SK-N-SH treated with all-trans-retinoic acid at 6 μM for 48 hours (cell line): Measurements from ENCODE around the gene UMPS.
A peak's percentile ranks its signal among the peaks of the same experiment; 100 is the strongest.

Experiments
- ATAC-seq: fragments of 200-7000 bp; cut with Tn5 transposase; 3 replicates; pipeline ENCODE4 v1.9.1; 2020; ENCODE audit warnings: mild to moderate bottlenecking, moderate library complexity
- ARNTL ChIP-seq: fragments of 450-650 bp; formaldehyde crosslinking; IDR thresholded peaks from 2 replicates; pipeline ENCODE4 v1.5.0; 2020; ENCODE audit warnings: low read depth, mild to moderate bottlenecking, moderate library complexity, borderline replicate concordance
- CREB5 ChIP-seq: fragments of 250-450 bp; sonication (Bioruptor Pico); IDR thresholded peaks from 2 replicates; pipeline ENCODE4 v1.5.1; 2020; ENCODE audit warnings: low read depth, mild to moderate bottlenecking, moderate library complexity
- CSDC2 ChIP-seq: fragments of 250-450 bp; sonication (Bioruptor Pico); IDR thresholded peaks from 2 replicates; pipeline ENCODE4 v1.5.0; 2020; ENCODE audit warnings: mild to moderate bottlenecking, moderate library complexity
- CSRNP3 ChIP-seq: fragments of 250-450 bp; sonication (Bioruptor Pico); IDR thresholded peaks from 2 replicates; pipeline ENCODE4 v1.5.1; 2021; ENCODE audit warnings: mild to moderate bottlenecking, moderate library complexity
- ESRRG ChIP-seq: fragments of 250-450 bp; sonication (Bioruptor Pico); IDR thresholded peaks from 2 replicates; pipeline ENCODE4 v1.6.1; 2021; ENCODE audit warnings: mild to moderate bottlenecking
- GLIS3 ChIP-seq: fragments of 250-450 bp; sonication (Bioruptor Pico); IDR thresholded peaks from 2 replicates; pipeline ENCODE4 v1.5.0; 2020; ENCODE audit warnings: mild to moderate bottlenecking, moderate library complexity
- ISL1 ChIP-seq: fragments of 250-450 bp; sonication (Bioruptor Pico); IDR thresholded peaks from 2 replicates; pipeline ENCODE4 v2.1.2; 2022; ENCODE audit warnings: mild to moderate bottlenecking, moderate library complexity
- OSR1 ChIP-seq: fragments of 250-450 bp; sonication (Bioruptor Pico); IDR thresholded peaks from 2 replicates; pipeline ENCODE4 v1.8.0; 2022; ENCODE audit warnings: moderate library complexity, mild to moderate bottlenecking, inconsistent platforms
- PATZ1 ChIP-seq: fragments of 250-450 bp; sonication (Bioruptor Pico); IDR thresholded peaks from 2 replicates; pipeline ENCODE4 v1.8.0; 2020; ENCODE audit warnings: mild to moderate bottlenecking, moderate library complexity, borderline replicate concordance
- POU6F1 ChIP-seq: fragments of 250-450 bp; sonication (Bioruptor Pico); IDR thresholded peaks from 2 replicates; pipeline ENCODE4 v1.8.0; 2021; ENCODE audit warnings: low read depth, mild to moderate bottlenecking, moderate library complexity, borderline replicate concordance
- RARB ChIP-seq: fragments of 250-450 bp; sonication (Bioruptor Pico); IDR thresholded peaks from 2 replicates; pipeline ENCODE4 v1.8.0; 2021; ENCODE audit warnings: mild to moderate bottlenecking, moderate library complexity
- TCF4 ChIP-seq: fragments of 250-450 bp; sonication (Bioruptor Pico); IDR thresholded peaks from 2 replicates; pipeline ENCODE4 v1.8.0; 2021; ENCODE audit warnings: mild to moderate bottlenecking, moderate library complexity, borderline replicate concordance
- TOX ChIP-seq: fragments of 250-450 bp; sonication (Bioruptor Pico); IDR thresholded peaks from 2 replicates; pipeline ENCODE4 v1.8.0; 2021; ENCODE audit warnings: mild to moderate bottlenecking, moderate library complexity, borderline replicate concordance
- TSHZ2 ChIP-seq: fragments of 250-450 bp; sonication (Bioruptor Pico); IDR thresholded peaks from 2 replicates; pipeline ENCODE4 v1.5.0; 2020; ENCODE audit warnings: mild to moderate bottlenecking, moderate library complexity
- ZC3H10 ChIP-seq: fragments of 250-450 bp; sonication (Bioruptor Pico); IDR thresholded peaks from 2 replicates; pipeline ENCODE4 v1.5.1; 2021; ENCODE audit warnings: mild to moderate bottlenecking, moderate library complexity
- ZFP30 ChIP-seq: fragments of 450-650 bp; formaldehyde crosslinking; IDR thresholded peaks from 2 replicates; pipeline ENCODE4 v1.5.0; 2022; ENCODE audit warnings: mild to moderate bottlenecking, moderate library complexity
- ZNF565 ChIP-seq: fragments of 450-650 bp; formaldehyde crosslinking; conservative IDR thresholded peaks from 2 replicates; pipeline ENCODE4 v1.5.0; 2020; ENCODE audit warnings: low read depth, mild to moderate bottlenecking, moderate library complexity
- ZNF70 ChIP-seq: fragments of 450-650 bp; formaldehyde crosslinking; IDR thresholded peaks from 2 replicates; pipeline ENCODE4 v1.5.0; 2020; ENCODE audit warnings: mild to moderate bottlenecking, moderate library complexity
- ZNF8 ChIP-seq: fragments of 450-650 bp; formaldehyde crosslinking; IDR thresholded peaks from 2 replicates; pipeline ENCODE4 v1.5.0; 2020; ENCODE audit warnings: mild to moderate bottlenecking, moderate library complexity

The UMPS gene

GRCh38 chr3:124769462-124769861 is 39.2 kb downstream of the UMPS start:
- TF ChIP-seq ISL1 (CRISPR knock-in tag) (no peak), RARB (CRISPR knock-in tag) (no peak), POU6F1 (CRISPR knock-in tag) (no peak), TOX (CRISPR knock-in tag) (no peak), TSHZ2 (CRISPR knock-in tag) (no peak), ZC3H10 (no peak), CSDC2 (CRISPR knock-in tag) (no peak), CSRNP3 (no peak), ESRRG (CRISPR knock-in tag) (no peak), OSR1 (CRISPR knock-in tag) (no peak), ZNF565 (CRISPR knock-in tag) (no peak), ZNF70 (CRISPR knock-in tag) (no peak), ZNF8 (no peak), TCF4 (no peak), ZFP30 (CRISPR knock-in tag) (no peak), PATZ1 (no peak), GLIS3 (no peak), ARNTL (no peak)
- no peak for ATAC-seq

- ATAC-seq, result peak; percentile 2; the same call in 1 of the 3 replicates
- TF ChIP-seq POU6F1 (CRISPR knock-in tag) (no peak), TCF4 (peak; percentile 22; the same call in 1 of the 2 replicates)
Measured at GRCh38 chr3:124770336-124771082, 40.3 kb downstream of the UMPS start.

- no peak for ATAC-seq
- TF ChIP-seq TCF4 (0 out of 2 replicates have a peak, but pooled peaks have one; percentile 4), ARNTL (no peak), CREB5 (CRISPR knock-in tag) (no peak)
Measured at GRCh38 chr3:124771083-124771445, 40.8 kb downstream of the UMPS start.
